GM13977 (cell line): Measurements from ENCODE around the gene GALNTL6.

Experiments
- DNase-seq: peaks from one replicate; pipeline ENCODE4 v3.0.0; 2012; ENCODE audit warnings: low spot score
- in situ Hi-C: fragments of 300-500 bp; cut with MboI; formaldehyde crosslinking; loops from one replicate; pipeline ENCODE4 v1.12.0; 2022; ENCODE audit warnings: low sequenced_read_pairs, low pct_unique_long_range_greater_than_20kb, mixed read lengths, inconsistent platforms; ENCODE audit not compliant: unreplicated experiment
- TF ChIP-seq, protein P1 (sequence below): IDR thresholded peaks from 2 replicates; pipeline ENCODE4 v1.5.1; 2012; ENCODE audit warnings: mild to moderate bottlenecking, control low read depth; ENCODE audit not compliant: insufficient read depth; ENCODE audit errors: extremely low read depth, missing control alignments

Gene GALNTL6

DNA sequence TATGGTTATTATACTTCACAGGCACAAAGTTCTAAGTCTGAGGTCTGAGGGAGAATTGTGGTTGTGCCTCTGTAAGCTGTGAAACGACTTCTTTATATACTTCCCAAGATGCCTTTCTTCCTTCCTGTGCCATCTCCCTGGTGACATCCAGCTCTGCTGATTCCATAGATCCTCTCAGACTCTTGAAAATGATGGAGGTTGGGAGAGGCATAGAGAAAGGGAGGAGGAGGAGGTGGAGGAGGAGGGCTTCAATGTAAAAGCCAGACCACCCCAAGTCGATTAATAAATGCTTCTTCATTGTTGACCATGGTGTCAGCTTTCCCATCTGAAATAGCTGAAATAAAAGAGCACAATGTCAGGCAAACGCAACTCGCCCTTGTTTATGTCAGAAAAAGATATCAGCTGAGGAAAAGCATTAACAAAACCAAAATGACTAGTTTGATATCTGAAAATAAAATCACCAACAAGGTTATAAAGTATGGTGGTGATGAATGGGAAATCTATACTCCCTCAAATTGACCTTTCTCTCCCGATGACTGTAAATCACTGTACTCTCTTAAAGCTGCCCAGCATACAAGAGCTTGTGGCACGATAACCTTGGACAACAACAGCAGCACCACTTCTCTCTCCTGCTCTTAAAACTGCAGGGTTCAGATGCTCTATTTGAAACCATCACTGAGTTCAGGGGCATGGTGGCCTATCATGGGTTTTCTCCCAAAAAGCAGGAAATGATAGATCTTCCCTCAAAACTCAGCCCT is 1125.0 kb downstream of the GALNTL6 start:
- in situ Hi-C loops = no loop called here
- TF ChIP-seq, protein P1, sequence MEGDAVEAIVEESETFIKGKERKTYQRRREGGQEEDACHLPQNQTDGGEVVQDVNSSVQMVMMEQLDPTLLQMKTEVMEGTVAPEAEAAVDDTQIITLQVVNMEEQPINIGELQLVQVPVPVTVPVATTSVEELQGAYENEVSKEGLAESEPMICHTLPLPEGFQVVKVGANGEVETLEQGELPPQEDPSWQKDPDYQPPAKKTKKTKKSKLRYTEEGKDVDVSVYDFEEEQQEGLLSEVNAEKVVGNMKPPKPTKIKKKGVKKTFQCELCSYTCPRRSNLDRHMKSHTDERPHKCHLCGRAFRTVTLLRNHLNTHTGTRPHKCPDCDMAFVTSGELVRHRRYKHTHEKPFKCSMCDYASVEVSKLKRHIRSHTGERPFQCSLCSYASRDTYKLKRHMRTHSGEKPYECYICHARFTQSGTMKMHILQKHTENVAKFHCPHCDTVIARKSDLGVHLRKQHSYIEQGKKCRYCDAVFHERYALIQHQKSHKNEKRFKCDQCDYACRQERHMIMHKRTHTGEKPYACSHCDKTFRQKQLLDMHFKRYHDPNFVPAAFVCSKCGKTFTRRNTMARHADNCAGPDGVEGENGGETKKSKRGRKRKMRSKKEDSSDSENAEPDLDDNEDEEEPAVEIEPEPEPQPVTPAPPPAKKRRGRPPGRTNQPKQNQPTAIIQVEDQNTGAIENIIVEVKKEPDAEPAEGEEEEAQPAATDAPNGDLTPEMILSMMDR = no peak
- no peak for DNase-seq

DNA sequence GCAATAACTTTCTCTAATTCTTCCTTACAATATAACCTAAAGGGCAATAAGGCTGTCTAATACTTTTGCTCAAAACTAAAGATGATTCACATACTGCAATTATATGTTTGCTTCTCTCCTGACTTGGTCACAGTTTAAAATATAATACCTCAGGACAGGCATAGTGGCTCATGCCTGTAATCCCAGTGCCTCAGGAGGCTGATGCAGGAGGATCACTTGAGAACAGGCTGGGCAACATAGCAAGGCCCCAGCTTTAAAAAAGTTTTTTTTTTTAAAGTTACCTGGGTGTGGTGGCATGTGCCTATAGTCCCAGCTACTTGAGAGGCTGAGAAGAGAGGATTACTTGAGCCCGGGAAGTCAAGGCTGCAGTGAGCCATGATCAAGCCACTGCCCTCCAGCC is 1125.7 kb downstream of the GALNTL6 start:
- no peak for DNase-seq
- in situ Hi-C loops = no loop called here

DNA sequence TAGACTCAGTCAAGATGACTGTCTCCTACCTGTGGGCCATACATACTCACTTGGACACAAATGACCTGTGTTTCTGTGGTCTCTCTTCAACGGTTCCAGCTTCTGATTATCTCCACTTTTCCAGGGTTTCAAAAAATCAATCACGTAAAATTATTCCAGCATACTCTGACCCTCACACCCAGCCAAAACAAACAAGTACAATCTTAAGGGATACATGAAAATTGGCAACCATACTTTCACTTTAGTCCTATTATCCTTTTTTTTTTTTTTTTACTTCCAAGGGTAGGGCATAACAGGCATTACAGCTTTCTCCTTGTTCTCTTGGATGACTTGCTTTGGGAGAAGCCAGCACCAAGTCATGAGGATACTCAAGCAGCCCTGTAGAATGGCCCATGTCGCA is 1129.6 kb downstream of the GALNTL6 start:
- DNase-seq = no peak
- TF ChIP-seq, protein P1 = no peak
- in situ Hi-C loops = no loop called here

More for the DNA sequence above, 1125.7 kb downstream of the GALNTL6 start:
- TF ChIP-seq, protein P1 = no peak

DNA sequence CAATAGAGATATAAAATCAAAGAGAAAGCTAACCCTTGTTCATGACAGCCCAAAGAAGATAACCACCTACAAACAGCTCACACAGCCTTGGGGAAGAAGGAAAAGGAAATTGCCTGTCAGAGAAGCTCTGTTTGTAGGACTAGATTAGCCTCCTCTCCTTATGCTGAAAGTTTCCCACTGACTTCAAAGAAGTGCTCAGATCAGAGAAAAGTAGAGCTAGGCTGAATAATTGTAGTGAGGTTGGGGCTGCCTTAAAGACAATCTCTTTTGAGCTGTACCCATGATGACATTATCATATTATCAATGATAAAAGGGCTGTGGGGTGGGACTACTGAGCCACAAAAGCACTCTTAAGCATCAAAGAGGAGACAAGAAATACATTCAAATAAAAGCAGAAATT is 1132.4 kb downstream of the GALNTL6 start:
- TF ChIP-seq, protein P1 = no peak
- no peak for DNase-seq
- in situ Hi-C loops = no loop called here

DNA sequence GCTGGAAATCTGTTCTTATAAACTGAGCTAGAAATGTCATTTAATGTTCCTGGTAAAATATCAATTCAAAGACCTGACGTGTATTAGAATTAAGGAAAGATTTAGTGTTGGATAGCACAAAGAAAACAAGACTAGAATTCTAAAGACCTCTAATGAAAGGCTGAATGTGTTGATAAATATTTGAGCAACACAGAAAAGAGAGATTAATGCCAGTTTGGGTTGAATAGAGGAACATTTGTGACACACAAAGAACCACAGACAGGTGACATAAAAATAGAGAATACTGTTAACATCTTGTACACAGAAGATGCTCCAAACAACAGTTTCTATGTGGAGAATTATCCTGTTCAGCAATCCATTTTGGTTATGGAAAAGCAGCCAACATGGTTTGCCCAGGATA is 1133.3 kb downstream of the GALNTL6 start:
- DNase-seq = no peak
- in situ Hi-C loops = no loop called here
- TF ChIP-seq, protein P1 = no peak

DNA sequence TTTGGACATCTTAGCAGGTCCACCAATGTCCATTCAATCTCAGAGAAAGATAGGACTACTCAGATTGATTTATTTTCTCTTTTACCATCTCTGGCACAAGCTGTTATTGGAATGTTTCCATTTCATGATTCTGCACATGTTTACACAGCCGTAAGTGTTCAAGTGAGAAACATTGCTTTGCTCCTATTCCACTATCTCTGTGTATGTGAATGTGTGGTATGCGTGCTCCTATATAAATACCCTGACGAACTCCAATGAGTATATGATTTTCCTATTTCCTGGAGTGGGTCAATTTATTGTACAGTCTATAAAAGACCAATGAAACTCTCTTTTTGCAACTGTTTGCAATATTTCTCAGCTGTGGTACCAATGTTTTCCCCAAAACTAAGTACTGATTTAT is 1134.4 kb downstream of the GALNTL6 start:
- in situ Hi-C loops = no loop called here

More for the DNA sequence above, 1134.4 kb downstream of the GALNTL6 start:
- TF ChIP-seq, protein P1 = no peak
- DNase-seq = no peak
